ENCODE data around the gene GDPD2.

Gene GDPD2

DNA sequence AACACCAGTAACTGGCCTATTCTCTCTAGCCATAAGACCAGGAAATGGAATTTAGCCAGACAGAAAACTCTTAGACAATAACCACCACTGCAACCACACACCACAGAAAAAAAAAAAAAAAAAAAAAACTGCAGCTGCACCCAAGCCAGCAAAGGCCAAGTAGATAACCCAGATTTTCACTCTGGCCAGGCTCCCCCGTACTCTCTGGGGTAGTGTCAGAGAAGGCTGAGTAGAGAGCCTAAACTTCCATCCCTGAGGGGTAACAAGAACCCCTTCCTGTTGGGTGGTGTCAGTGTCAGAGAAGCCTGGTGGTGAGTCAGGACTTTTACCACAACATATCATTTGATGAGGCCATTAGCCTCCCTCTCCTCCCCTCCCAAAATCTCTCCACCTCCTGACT lies 15.9 kb downstream of the GDPD2 start:
- no peak for DNase-seq

DNA sequence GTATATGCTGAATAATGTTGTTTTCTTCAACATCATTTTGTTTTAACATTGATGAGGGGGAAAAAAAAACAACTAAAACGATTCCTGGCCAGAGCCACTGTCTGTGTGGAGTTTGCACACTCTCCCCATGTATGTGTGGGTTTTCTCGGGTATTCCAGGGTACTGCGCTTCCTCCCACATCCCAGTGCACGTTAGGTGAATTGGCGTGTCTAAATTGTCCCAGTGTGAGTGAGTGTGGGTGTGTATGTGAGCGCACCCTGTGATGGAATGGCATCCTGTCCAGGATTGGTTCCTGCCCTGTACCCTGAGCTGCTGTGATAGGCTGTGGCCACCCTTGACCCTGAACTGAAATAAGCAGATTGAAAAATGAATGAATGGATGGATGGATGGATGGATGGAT lies 19.1 kb downstream of the GDPD2 start:
- no peak for DNase-seq

DNA sequence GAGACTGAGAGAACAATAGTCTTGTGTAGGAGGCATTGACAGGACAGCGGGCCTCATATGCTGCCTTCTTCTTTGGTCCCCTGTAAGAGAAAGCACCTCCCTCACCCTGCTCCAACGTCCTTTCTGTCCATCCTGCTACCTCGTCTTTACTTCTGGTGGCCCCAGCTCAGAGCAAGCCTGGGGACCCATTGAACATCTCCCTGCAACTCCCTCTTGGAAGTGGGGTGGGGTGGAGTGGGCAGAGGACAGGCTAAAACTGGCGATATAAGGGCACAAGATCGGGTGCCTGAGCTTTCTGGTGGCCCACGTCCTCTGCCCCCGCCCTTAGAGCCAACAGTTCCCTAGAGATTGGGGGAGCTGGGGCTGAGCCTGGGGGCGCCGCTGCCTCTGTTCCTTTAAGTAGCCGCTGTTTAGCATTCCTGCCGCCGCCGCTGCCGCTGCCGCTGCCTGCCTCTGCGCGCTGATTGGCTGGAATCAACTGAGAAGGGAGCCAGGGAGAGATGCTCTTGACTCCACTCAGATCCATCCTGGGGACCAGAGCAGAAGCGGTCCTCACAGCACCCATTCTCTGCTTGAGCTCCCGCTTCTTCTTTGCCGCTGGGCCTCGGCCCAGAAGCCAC lies 21.3 kb downstream of the GDPD2 start, which contains the start of gene DLG3:
TSS of gene DLG3 (plus strand) at position 510 of the 620 bp plus-strand sequence. CDS start 367 bp downstream, outside the sequence.
- peak; percentile 19 for DNase-seq

DNA sequence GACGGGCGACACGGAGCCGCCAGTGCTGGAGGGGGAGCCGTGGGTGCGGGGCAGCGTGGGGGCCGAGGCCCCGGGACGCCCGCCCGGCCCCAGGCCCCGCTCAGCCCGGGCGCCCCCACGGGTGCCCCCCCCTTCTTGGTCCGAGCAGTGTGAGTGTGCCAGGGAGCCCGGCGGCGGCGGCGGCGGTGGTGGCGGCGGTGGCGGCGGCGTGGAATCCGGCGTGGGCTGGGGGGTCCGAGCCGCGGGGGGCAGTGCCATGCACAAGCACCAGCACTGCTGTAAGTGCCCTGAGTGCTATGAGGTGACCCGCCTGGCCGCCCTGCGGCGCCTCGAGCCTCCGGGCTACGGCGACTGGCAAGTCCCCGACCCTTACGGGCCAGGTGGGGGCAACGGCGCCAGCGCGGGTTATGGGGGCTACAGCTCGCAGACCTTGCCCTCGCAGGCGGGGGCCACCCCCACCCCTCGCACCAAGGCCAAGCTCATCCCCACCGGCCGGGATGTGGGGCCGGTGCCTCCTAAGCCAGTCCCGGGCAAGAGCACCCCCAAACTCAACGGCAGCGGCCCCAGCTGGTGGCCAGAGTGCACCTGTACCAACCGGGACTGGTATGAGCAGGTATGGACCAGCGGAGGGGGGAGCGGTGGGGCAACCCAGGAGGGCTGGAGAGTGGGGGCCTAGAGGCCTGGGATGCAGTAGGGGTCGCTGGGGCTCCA lies 22.0 kb downstream of the GDPD2 start:
- DNase-seq, result no peak

DNA sequence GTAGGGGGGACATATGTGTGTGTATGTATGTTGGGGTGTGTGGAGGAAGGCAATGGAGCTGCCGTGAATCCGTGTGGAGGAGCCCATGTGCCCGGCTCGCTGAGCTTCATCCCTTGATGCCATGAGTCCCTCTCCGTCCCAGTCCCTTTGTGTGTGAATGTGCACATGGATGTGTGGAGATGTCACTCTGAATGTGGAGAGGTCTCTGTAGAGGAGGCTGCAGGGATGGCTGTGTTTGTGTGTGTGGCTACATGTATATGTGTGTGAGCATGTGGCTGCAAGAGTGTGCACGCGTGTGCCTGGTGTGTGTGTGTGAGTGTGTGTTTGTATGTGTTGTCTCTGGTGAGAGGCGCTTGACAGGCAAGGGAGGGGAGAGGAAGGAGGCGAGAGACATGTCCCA lies 22.8 kb downstream of the GDPD2 start:
- DNase-seq, result no peak

DNA sequence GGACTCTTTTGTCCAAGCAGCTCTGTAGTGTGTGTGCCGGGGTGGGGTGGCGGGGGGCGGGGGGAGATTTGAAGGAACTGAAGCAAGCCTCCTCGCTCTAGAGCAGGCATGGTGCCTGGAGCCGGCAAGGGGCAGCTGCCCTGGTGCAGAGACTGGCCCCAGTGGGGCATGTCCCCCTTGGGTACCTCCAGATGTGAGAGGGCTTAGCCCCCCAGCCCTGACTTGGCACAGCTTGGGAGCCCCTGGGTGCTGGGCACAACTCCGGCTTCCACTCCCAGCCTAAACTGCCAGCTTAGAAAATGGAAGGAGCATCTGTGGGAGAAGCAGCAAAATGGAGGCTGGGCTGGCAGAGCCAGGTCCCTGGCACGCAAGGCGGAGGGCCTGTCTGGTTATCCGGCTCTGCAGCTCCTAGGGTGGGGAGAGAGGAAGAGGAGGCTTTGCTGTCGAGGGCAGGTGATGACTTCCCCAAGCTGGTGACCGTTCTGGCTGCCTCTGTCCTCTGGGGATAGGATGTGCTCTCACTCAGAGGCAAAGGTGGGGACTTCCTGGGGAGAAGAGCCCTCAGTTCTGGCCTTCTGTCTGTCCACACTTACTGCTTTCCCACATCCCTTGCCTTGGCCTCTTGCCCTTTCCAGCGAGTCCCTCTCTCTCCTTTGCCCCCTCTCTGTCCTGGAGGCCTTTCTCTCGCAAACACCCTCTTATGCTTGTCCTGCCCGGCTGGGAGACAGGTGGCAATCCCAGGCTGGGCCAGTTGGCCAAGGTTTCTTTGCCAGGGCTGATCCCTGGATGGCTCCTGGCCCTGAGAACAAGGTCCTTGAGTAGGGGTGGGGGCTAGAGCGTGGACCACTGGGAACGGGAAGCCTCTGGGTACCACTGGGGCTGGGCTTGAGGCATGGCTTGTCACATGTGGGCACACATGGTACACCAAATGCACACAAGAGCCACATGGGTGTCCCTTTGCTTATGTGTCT lies 23.6 kb downstream of the GDPD2 start:
- no peak for DNase-seq

DNA sequence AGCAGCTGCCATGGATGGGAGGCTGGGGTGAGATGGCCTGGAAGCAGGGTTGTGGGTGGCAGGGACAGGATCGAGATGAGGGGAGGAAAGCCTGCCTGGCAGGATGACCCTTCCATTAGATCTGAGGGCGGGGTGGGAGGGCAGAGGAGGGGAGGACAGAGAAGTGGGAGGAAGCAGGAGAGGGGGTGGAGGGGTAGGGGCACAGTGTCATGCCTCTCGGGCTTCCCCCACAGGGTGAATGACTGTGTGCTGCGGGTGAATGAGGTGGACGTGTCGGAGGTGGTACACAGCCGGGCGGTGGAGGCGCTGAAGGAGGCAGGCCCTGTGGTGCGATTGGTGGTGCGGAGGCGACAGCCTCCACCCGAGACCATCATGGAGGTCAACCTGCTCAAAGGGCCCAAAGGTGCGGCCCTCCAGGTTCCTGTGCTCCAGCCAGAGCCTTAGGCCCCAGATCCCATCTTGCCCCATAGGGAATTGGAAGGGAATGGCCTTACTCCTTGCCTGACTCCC lies 26.4 kb downstream of the GDPD2 start:
- DNase-seq, result no peak

DNA sequence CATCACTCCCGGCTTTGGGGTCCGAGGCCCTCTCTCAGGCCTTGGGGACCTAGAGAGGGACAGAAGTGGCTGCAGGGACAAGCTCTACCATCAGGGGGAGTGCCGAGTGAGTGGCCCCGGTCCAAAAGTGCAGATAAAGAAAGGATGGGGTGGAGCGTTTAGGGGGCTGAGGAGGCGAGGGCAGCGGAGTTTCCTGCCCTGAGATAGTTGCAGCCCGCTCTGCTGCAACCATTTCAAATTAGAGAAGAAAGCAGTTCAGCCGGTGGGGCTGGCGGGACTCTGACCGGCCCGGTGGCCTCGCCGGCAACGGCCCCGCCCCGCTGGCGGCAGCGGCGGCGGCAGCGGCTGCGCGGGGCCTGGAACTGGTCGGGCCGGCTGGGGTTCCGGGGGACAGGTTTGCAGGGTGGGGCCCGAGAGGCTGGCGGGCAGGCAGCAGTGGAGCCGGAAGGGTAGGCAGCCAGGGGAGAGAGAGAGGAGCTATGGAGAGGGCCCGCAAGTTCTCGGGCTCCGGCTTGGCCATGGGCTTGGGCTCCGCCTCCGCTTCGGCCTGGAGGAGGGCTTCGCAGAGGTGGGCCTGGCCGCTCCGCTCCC lies 29.1 kb downstream of the GDPD2 start:
- peak; percentile 68 for DNase-seq

DNA sequence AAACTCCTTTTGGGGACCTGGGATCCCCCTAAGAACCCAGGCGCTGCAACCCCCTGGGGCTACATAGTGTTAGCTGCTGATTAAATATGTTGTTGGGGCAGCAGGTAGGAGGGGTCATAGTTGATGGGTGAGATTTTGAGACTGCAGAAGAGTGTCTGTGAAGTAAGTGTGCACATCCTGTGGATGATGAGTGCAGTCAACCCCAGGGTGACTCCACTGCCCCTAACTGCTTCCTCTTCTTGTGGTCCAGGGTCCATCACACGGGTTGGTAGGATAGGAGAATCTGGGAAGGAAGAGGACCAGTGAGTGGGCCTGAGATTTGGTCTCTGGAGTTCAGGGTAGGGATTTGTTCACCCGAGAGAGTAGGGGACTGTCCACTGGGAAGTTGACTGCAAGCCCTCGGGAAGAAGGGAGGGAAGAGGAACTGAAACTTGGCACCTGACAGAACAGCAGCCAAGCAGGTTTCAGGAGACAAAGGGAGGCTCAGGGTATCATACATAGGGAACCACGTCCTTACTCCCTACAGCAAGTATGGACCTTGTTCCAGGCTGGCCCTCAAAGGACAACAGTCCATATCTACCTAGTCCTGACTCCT lies 30.0 kb downstream of the GDPD2 start:
- no peak for DNase-seq

DNA sequence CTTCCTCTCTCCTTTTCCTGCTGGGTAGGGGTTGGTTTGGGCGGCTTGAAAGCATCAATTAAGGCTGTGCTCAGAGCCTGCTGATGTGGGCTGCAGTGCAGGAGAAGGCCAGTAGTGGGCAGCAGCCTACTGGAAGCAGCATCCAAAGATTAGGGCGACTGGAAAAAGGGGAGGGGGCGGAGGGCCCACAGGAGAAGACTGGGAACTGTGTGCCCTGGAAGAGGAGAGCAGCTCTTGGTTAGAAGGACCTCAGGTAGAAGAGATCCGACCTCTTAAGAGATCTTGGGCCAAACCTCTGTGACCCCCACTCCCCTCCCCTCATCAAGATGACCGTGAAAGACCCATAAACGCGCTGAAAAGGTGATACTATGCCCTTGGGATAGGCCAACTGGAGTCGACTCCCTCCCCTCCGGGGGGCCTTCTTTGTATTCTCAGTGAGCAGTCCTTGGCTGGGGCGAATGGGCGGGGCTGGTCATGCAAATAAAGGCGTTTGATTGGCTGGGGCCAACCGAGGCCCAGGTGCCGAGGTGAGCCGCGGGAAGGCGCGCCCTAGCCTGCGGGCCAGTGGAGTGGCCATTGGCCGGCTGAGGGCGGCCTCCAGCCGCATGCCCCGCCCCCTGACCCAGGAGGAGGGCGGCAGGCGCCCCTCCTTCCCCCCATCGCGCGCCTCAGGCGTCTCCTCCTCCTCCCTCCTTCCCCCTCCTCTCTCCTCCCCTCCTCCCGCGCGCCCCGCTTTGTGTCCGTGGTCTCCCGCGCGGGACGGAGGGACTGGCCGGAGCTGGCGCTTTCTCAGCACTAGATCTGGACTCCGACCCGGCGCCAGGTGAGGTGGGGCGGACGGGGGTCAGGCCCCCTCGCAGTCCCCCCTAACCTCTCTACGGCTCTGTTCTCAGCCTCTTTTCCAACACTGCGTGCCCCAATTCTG lies 31.6 kb downstream of the GDPD2 start:
- DNase-seq, result peak; percentile 71

DNA sequence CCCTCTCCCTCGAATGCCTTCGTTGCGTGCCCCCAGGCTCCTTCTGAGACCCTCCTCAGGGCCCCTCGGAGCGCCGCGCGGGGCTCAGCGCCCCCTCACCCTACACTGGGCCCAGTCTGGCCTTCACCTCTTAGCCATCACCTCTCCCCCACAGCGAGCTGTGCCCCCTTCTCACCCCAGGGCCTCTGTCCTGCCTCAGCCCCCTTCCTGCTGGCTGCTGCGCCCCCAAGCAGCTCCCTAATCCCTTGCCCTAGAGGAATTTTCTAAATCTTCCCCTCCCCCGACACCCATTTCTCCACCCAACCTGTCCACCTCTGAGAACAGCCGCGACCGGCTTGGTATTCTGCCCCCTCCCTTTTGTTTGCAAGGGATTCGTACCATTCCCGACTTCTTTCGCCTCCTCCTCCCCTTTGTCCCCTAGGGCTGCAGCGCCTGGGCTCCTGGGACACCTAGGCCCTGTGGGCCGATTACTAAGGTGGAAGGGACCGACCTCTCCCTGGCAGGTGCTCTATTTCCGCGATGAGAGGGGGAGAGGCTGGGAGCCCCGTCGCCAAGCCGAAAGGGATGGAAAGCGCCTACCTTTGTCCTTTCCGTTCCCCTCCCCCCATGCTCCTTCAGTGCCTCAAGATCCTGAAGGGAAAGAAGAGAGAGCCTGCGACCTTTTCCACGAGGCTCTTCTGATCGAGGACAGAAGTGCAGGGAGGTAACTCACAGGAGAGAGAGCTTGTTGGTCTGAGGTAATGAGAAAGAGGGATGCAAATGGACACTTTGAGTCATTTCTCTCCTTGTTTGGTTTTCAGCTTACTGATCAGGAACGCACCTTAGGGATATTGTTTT lies 32.5 kb downstream of the GDPD2 start:
- DNase-seq, result peak; percentile 9

DNA sequence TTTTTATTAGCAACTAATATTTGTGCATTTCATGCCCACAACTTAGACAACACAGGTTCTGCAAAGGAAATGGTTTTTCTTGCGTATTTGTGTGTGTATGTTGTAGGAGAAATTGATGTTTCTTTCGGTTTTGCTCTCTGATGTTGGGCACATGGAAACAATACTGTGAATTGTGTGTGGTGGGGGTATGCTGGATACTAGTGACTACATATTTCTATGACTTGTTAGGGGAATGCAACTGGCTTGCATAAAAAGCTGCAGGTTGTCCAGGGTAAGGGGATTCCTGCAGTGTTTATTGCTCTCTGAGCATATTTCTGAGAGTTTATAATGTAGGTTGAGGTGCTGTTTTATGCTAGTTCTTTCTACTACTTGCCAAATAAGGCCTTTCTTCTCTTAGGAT lies 33.1 kb downstream of the GDPD2 start:
- DNase-seq, result no peak

DNA sequence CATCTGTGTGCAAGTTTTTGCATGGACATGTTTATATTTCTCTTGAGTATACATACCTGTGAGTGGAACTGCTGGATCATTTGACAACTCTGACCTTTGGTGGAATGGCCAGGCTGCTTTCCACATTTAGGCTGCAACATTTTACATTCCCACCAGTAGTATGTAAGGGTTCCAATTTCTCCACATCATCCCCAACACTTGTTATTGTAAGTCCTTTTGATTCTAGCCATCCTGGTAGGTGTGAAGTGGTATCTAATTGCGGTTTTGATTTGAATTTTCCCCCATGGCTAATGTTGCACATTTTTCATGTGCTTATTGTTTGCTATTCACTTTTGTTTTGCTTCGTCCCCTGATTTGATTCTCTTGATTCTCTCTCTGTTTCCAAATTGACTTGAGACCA lies 37.9 kb downstream of the GDPD2 start:
- DNase-seq, result no peak

DNA sequence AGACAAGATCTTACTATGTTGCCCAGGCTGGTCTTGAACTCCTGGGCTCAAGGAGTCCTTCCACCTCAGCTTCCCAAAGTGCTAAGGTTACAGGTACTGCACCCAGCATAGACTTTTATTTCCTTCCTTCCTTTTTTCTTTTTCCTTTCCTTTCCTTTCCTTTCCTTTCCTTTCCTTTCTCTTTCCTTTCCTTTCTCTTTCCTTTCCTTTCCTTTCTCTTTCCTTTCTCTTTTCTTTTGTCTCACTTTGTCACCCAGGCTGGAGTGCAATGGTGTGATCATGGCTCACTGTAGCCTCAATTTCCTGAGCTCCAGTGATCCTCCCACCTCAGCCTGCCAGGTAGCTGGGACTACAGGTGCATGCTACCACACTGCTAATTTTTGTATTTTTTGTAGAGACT lies 40.9 kb downstream of the GDPD2 start:
- DNase-seq, result no peak

DNA sequence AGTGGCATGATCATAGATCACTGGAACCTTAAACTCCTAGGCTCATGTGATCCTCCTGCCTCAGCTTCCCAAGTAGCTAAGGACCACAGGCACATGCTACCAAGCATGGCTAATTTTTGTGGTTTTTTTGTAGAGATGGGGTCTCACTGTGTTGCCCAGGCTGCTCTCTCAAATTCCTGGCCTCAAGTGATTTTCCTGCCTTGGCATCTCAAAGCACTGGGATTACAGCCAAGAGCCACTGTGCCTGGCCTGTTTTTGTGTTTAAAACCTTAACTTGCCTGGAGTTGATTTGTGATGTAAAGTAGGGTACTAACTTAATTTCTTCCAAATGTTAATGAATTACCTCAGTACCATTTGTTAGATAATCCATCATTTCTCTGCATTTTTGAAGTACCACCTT lies 43.9 kb downstream of the GDPD2 start:
- DNase-seq, result no peak

DNA sequence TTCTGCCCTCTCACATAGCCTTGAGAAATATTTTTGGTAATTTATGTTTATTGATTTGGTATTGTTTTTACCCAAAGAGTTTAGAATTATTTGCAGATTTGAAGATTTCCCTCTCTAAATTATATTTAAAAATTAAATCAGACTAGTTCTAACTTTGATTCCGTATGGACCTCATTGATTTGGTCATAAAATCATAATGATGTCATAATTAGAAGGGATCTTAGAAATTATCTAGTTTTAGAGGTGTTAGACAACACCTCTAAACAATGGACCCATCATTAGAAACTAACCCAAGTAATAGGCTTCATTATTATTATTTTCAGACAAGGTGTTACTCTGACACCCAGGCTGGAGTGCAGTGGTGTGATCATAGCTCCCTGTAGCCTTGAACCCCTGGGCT lies 45.6 kb downstream of the GDPD2 start:
- DNase-seq, result no peak

DNA sequence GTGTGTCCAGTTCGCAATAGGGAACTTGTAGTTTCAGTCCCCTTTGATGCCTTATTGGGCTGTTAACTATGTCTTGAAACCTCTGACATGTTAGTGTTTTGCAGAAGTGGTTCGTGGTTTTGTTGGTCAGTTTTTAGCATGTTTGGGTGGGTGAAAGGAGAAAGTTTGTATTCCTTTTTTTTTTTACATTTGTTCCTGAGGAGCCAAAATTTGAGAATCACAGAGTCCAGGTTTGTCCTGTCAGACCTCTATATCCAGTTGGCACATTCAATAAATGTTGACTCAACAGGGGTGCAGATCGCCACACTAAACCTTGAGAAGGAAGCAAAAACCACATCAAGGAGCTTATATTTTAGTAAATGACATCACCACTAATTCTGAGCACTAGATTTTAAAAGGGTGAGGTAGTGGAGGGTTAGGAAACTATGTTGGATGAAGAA lies 47.8 kb downstream of the GDPD2 start:
- DNase-seq, result no peak

DNA sequence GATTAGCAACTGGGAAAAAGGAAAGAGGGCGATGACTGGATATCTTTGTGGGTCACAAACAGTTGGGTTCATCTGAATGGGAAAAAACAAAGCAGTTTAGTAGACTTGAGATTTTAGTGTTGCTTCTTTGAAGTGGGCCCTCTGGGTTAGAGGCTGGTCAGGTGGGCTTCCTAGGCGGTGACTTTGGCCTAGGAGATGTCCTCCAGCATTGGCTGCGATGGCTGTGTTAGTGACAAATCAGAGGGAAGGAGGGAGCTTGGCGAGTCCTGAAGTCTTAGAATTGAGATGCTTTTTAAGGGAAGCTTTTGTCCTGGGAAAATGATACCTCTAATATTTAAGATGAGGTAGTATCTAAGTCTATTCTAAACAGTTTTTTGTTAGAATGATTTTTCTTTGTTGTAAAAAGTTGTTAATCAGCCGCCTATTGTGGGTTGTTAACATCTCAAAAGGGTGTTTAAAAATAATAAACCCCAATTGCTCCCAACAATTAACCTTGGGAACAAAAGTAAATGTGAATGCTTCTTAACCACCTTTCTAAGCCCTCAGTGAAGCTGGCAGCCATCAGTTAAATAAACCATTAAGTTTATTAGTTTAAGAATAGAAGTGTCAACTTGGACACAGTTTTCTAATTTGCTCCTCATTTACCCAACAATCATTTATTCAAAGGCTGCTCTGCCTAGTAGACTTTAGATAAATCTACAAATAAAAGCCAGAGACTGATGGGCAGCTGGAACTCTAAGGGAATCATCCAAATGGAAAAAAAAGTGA lies 53.2 kb downstream of the GDPD2 start:
- no peak for DNase-seq

DNA sequence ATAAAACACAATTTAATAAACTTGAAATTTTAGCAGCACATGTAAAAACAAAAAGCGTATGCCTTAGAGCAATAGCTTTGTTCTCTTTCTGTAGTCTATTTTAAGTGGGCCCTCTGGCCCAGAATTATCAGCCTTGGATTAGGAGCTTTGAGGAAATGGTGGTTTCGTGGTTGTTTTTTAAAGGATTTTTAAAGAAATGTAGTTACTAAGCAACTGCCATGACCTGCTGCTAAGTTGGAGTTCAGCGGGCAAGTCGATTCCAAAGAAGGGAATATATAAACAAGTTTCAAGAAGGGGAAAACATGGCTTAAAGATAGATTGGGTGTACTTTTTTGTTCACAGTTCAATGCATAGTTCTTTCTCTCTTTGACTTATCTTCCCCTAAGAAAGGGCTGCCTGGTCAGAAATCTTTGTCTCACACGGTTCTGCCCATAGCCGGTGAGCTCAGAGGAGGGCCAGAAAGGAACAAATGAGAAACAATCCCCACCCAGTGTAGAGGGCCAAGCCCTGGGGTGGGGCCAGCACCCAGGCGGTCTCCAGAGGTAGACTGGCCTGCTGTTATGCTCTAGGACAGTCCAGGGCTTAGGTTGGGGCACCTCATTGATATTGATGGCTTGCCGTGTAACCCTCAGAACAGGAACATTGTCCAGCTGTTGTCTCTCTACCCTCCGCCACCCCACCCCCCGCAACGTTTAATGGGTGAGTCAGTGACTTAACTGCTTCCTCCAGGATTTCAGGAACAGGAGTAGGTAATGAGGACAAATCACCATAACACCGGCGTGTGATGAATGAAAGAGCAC lies 54.0 kb downstream of the GDPD2 start:
- DNase-seq, result no peak

All from activated naive CD4-positive, alpha-beta T cell treated with Interleukin-2 at 50 U/mL for 16 hours (primary cell).